ENCODE measurements around the gene KCNK10. TPM values are rescaled to one million over a fixed set of nuclear protein-coding genes. Genes with fewer than 3 reads are reported as not detected.
A peak's percentile ranks its signal among the peaks of the same experiment; 100 is the strongest.

Gene KCNK10
- polyA plus RNA-seq, 3 donors, result 0.05 TPM; not detected in 2

GRCh38 chr14:88191605-88192004 is 131.5 kb downstream of the KCNK10 start:
- no peak for TF ChIP-seq CTCF (IDR thresholded peaks at IDR 0.05)
- H3K36me3 ChIP-seq (replicated peaks in 1 of 2; ENCODE audit: control insufficient read depth in 1 of 2, insufficient read depth in 2 of 2, low read length in 2 of 2), result no peaks in the 10 kb centered on the region
- H3K27ac ChIP-seq (ENCODE audit: low read depth in 1 of 2, low read length in 2 of 2), result no peak overlapping the region
- Mint-ChIP-seq H3K27me3 (ENCODE audit: low read depth in 3 of 3) (peaks cover 5 to 12% (median 11%) of the 10 kb centered on the region in 3 donors), H3K4me3 (no peak overlapping the region), H3K9me3 (no peaks in the 10 kb centered on the region), H3K36me3 (no peaks in the 10 kb centered on the region), H3K4me1 (peaks cover 12% of the 10 kb centered on the region), H3K27ac (no peak overlapping the region)
- H3K9me3 ChIP-seq (replicated peaks in 1 of 2; ENCODE audit: control insufficient read depth in 1 of 2, insufficient read depth in 1 of 2, low read length in 2 of 2), result no peaks in the 10 kb centered on the region
- WGBS (ENCODE audit: insufficient coverage), result 20% methylated on average over 1 of the region's 2 CpGs
- H3K27me3 ChIP-seq (ENCODE audit: control insufficient read depth in 2 of 2, insufficient read depth in 2 of 2, low read length in 2 of 2), result peaks cover 10 to 13% of the 10 kb centered on the region in 2 donors
- H2AFZ ChIP-seq (ENCODE audit: insufficient read depth, low read depth, low read length, poor library complexity, severe bottlenecking), result no peak overlapping the region
- H3K4me1 ChIP-seq (ENCODE audit: control insufficient read depth in 1 of 2, insufficient read depth in 2 of 2, low read length in 2 of 2), result peaks cover 6% of the 10 kb centered on the region in 2 donors
- no peak overlapping the region for H3K4me2 ChIP-seq (replicated peaks; ENCODE audit: extremely low read depth, low read length, poor library complexity, severe bottlenecking)
- no peak overlapping the region for H3K4me3 ChIP-seq (replicated peaks in 1 of 3; ENCODE audit: low read depth in 2 of 3, low read length in 3 of 3)
- no peak for DNase-seq
- no peaks in the 10 kb centered on the region for H4K20me1 ChIP-seq (ENCODE audit: insufficient read depth, low read length)
- H3K79me2 ChIP-seq (ENCODE audit: insufficient read depth, low read length), result no peaks in the 10 kb centered on the region
- no peak overlapping the region for H3K9ac ChIP-seq (ENCODE audit: insufficient read depth, low read length, poor library complexity, severe bottlenecking)
- intact Hi-C loops (cut with micrococcal nuclease), result no loop called here

GRCh38 chr14:88189417-88190191 is 133.5 kb downstream of the KCNK10 start:
- Mint-ChIP-seq H3K27ac (peak overlapping the region in 1 of 7 donors; percentile 23), H3K9me3 (no peaks in the 10 kb centered on the region), H3K36me3 (no peaks in the 10 kb centered on the region), H3K4me3 (peak overlapping the region; percentile 59), H3K27me3 (ENCODE audit: low read depth in 3 of 3) (peaks cover 6% of the 10 kb centered on the region in 3 donors), H3K4me1 (peaks cover 12% of the 10 kb centered on the region)
- peak; percentile 77 for TF ChIP-seq CTCF (IDR thresholded peaks at IDR 0.05)
- H3K9ac ChIP-seq (ENCODE audit: insufficient read depth, low read length, poor library complexity, severe bottlenecking), result no peak overlapping the region
- H3K9me3 ChIP-seq (replicated peaks in 1 of 2; ENCODE audit: control insufficient read depth in 1 of 2, insufficient read depth in 1 of 2, low read length in 2 of 2), result no peaks in the 10 kb centered on the region
- H3K4me2 ChIP-seq (replicated peaks; ENCODE audit: extremely low read depth, low read length, poor library complexity, severe bottlenecking), result peak overlapping the region; percentile 54
- H3K27ac ChIP-seq (ENCODE audit: low read depth in 1 of 2, low read length in 2 of 2), result no peak overlapping the region
- intact Hi-C loops (cut with micrococcal nuclease), result no loop called here
- peak overlapping the region in 1 of 3 experiments; percentile 47 for H3K4me3 ChIP-seq (replicated peaks in 1 of 3; ENCODE audit: low read depth in 2 of 3, low read length in 3 of 3)
- H3K79me2 ChIP-seq (ENCODE audit: insufficient read depth, low read length), result no peaks in the 10 kb centered on the region
- H2AFZ ChIP-seq (ENCODE audit: insufficient read depth, low read depth, low read length, poor library complexity, severe bottlenecking), result peak overlapping the region; percentile 64
- WGBS (ENCODE audit: insufficient coverage), result 59% methylated on average over 6 of the region's 10 CpGs
- DNase-seq, result peak; percentile 39 to 58 (median 54)
- no peaks in the 10 kb centered on the region for H3K36me3 ChIP-seq (replicated peaks in 1 of 2; ENCODE audit: control insufficient read depth in 1 of 2, insufficient read depth in 2 of 2, low read length in 2 of 2)
- peaks cover 6 to 7% of the 10 kb centered on the region in 2 donors for H3K4me1 ChIP-seq (ENCODE audit: control insufficient read depth in 1 of 2, insufficient read depth in 2 of 2, low read length in 2 of 2)
- no peaks in the 10 kb centered on the region for H4K20me1 ChIP-seq (ENCODE audit: insufficient read depth, low read length)
- H3K27me3 ChIP-seq (ENCODE audit: control insufficient read depth in 2 of 2, insufficient read depth in 2 of 2, low read length in 2 of 2), result peaks cover 2 to 5% of the 10 kb centered on the region in 2 donors

All from CD14-positive monocyte (primary cell).